Spleen (tissue), 11 donors: ENCODE measurements around the gene EHMT1. TPM values are rescaled to one million over a fixed set of nuclear protein-coding genes. Genes with fewer than 3 reads are reported as not detected.

Experiments
- DNase-seq: peaks from one replicate; pipeline ENCODE4 v3.0.0-alpha.2; 2020
- H3K27ac ChIP-seq, 8 donors: fragments of 200-600 bp; sonication (generic) in 7 of 8; 1 replicate in 4 of 8; 2 replicates in 4 of 8; pipeline versions ENCODE4 v1.5.0 to v1.8.0; 2016 to 2021; ENCODE audit warnings: inconsistent platforms in 4 of 8, mild to moderate bottlenecking in 4 of 8, moderate library complexity in 1 of 8
- H3K27me3 ChIP-seq, 7 donors: fragments of 200-600 bp; sonication (generic) in 6 of 7; replicated peaks in 1 of 7; 1 replicate in 4 of 7; 2 replicates in 3 of 7; pipeline versions ENCODE4 v1.5.0 to v1.8.0; 2016 to 2021; ENCODE audit warnings: inconsistent platforms in 3 of 7, mild to moderate bottlenecking in 1 of 7
- H3K36me3 ChIP-seq, 6 donors: fragments of 200-600 bp; sonication (generic) in 5 of 6; 1 replicate in 4 of 6; 2 replicates in 2 of 6; pipeline versions ENCODE4 v1.5.0 to v1.8.0; 2016 to 2021; ENCODE audit warnings: inconsistent platforms in 2 of 6
- H3K4me1 ChIP-seq, 6 donors: fragments of 200-600 bp; sonication (generic) in 5 of 6; 1 replicate in 3 of 6; 2 replicates in 3 of 6; pipeline versions ENCODE4 v1.5.0 to v1.8.0; 2016 to 2021; ENCODE audit warnings: inconsistent platforms in 3 of 6
- H3K4me3 ChIP-seq, 8 donors: fragments of 200-600 bp; sonication (generic) in 7 of 8; 1 replicate in 4 of 8; 2 replicates in 4 of 8; pipeline versions ENCODE4 v1.5.0 to v1.8.0; 2016 to 2021; ENCODE audit warnings: inconsistent platforms in 4 of 8, mild to moderate bottlenecking in 4 of 8, moderate library complexity in 2 of 8
- H3K9me3 ChIP-seq, 8 donors: fragments of 200-600 bp; sonication (generic) in 7 of 8; 1 replicate in 4 of 8; 2 replicates in 4 of 8; pipeline versions ENCODE4 v1.5.0 to v1.8.0; 2016 to 2021; ENCODE audit warnings: inconsistent platforms in 4 of 8
- CTCF ChIP-seq, 11 experiments: fragments of 200-600 bp in 7 of 11; fragments of 450-650 bp in 4 of 11; sonication (generic) in 4 of 11; IDR thresholded peaks in 8 of 11; conservative IDR thresholded peaks in 3 of 11; 1 replicate in 7 of 11; 2 replicates in 4 of 11; pipeline versions ENCODE4 v1.4.0 to v1.8.0; 2016 to 2021; ENCODE audit warnings: antibody characterized with exemption in 11 of 11, inconsistent platforms in 4 of 11, mild to moderate bottlenecking in 1 of 11
- POLR2A ChIP-seq, 3 donors: fragments of 450-650 bp; IDR thresholded peaks; one replicate each; pipeline ENCODE4 v1.5.1; 2017; ENCODE audit warnings: antibody characterized with exemption in 3 of 3, mild to moderate bottlenecking in 1 of 3
- POLR2AphosphoS5 ChIP-seq, 3 donors: sonication (generic); formaldehyde crosslinking; IDR thresholded peaks; one replicate each; pipeline ENCODE4 v1.5.1; 2017; ENCODE audit warnings: antibody characterized with exemption in 3 of 3
- WGBS, 5 donors: extraction: QIAGEN DNeasy Blood & Tissue Kit in 3 of 5; methylation state at CpG; one replicate each; pipeline versions ENCODE4 v1.1.5 to v1.1.7; 2013 to 2018; 5-methylcytosine and 5-hydroxymethylcytosine counted together
- intact Hi-C: fragments of 100-400 bp; cut with DNase I; formaldehyde crosslinking; loops from one replicate; pipeline ENCODE4 v1.15.0; 2023; ENCODE audit warnings: low total_unique reads
- polyA plus RNA-seq, 3 donors: library from polyadenylated mRNA; stranded (reverse); fragments of 200-250 nt; gene quantifications; one replicate each; pipeline ENCODE4 v1.2.1, GENCODE V29; 2013
- total RNA-seq, 7 donors: library from RNA; depleted of rRNA in 3 of 7; stranded (reverse); fragments of >200 nt in 3 of 7; fragmentation: NEBNext Ultra II Directional in 4 of 7; extraction: Animal tissue kit (Norgen Biotek cat#: 25700) in 4 of 7; gene quantifications; one replicate each; pipeline versions ENCODE4 v1.1.0 to v1.2.1, GENCODE V29; 2016 to 2021
- donor health status: healthy with polysubstance abuse.
- donor health status: DM: no; HTN: no; CAD: no; lungs with moderate emphysema.
- donor health status: DM: no; HTN: no; CAD: no.
- donor health status: Bipolar disorder and iron deficiency.
- donor health status: healthy.
- donor health status: DM: no; HTN: no; CAD: no.
- donor health status: DM: yes; HTN: yes; CAD: no.

Gene EHMT1
- total and polyA plus RNA-seq, 10 donors = 35.5 to 163 (median 122) TPM

GRCh38 chr9:137708590-137709284, 89.9 kb downstream of the EHMT1 start:
- intact Hi-C loops = no loop called here
- 87 to 95% (median 91%) methylated on average over 9 to 11 of the region's 11 CpGs for WGBS, 5 donors
- Histone ChIP-seq H3K4me3 (no peak overlapping the region), H3K36me3 (peaks cover 0 to 43% (median 13%) of the 10 kb centered on the region in 6 donors), H3K27ac (no peak overlapping the region), H3K4me1 (peaks cover 22 to 98% (median 52%) of the 10 kb centered on the region in 6 donors), H3K27me3 (no peaks in the 10 kb centered on the region), H3K9me3 (peaks cover 0 to 6% (median 3%) of the 10 kb centered on the region in 8 donors)
- TF ChIP-seq POLR2AphosphoS5 (IDR thresholded peaks at IDR 0.05) (no peak), CTCF (IDR thresholded peaks at IDR 0.05 in 8 of 11, conservative IDR thresholded peaks at IDR 0.05 in 3 of 11) (no peak), POLR2A (IDR thresholded peaks at IDR 0.05) (no peak)
- DNase-seq = no peak

GRCh38 chr9:137709411-137710101, 90.8 kb downstream of the EHMT1 start:
- H3K27me3 ChIP-seq = no peaks in the 10 kb centered on the region
- H3K36me3 ChIP-seq = peaks cover 0 to 51% (median 13%) of the 10 kb centered on the region in 6 donors
- peaks cover 18 to 97% (median 47%) of the 10 kb centered on the region in 6 donors for H3K4me1 ChIP-seq
- peaks cover 0 to 10% (median 3%) of the 10 kb centered on the region in 8 donors for H3K9me3 ChIP-seq
- H3K27ac ChIP-seq = no peak overlapping the region
- intact Hi-C loops = no loop called here
- DNase-seq = no peak
- no peak for TF ChIP-seq POLR2A (IDR thresholded peaks at IDR 0.05)
- TF ChIP-seq POLR2AphosphoS5 (IDR thresholded peaks at IDR 0.05) = no peak
- TF ChIP-seq CTCF (IDR thresholded peaks at IDR 0.05 in 8 of 11, conservative IDR thresholded peaks at IDR 0.05 in 3 of 11) = no peak
- no peak overlapping the region for H3K4me3 ChIP-seq
- 85 to 94% (median 89%) methylated on average over 13 to 14 of the region's 14 CpGs for WGBS, 5 donors

- H3K9me3 ChIP-seq = peaks cover 0 to 15% (median 4%) of the 10 kb centered on the region in 8 donors
- TF ChIP-seq POLR2A (IDR thresholded peaks at IDR 0.05) (no peak), POLR2AphosphoS5 (IDR thresholded peaks at IDR 0.05) (peak in 1 of 3 donors; percentile 18), CTCF (IDR thresholded peaks at IDR 0.05 in 8 of 11, conservative IDR thresholded peaks at IDR 0.05 in 3 of 11) (no peak)
- no peak overlapping the region for H3K4me3 ChIP-seq
- peaks cover 16 to 97% (median 40%) of the 10 kb centered on the region in 6 donors for H3K4me1 ChIP-seq
- WGBS, 5 donors = 75 to 90% (median 88%) methylated on average over 12 of the region's 12 CpGs
- H3K36me3 ChIP-seq = peaks cover 0 to 60% (median 13%) of the 10 kb centered on the region in 6 donors
- DNase-seq = no peak
- intact Hi-C loops = no loop called here
- no peak overlapping the region for H3K27ac ChIP-seq
- no peaks in the 10 kb centered on the region for H3K27me3 ChIP-seq
Observed at GRCh38 chr9:137710704-137711103, 91.9 kb downstream of the EHMT1 start.

GRCh38 chr9:137711678-137712105, 92.9 kb downstream of the EHMT1 start:
- no peak for TF ChIP-seq CTCF (IDR thresholded peaks at IDR 0.05 in 8 of 11, conservative IDR thresholded peaks at IDR 0.05 in 3 of 11)
- TF ChIP-seq POLR2AphosphoS5 (IDR thresholded peaks at IDR 0.05) = peak in 1 of 3 donors; percentile 60
- no peak for TF ChIP-seq POLR2A (IDR thresholded peaks at IDR 0.05)
- H3K27ac ChIP-seq = peak overlapping the region in 3 of 8 donors; percentile 24 to 53 (median 40)
- peaks cover 0 to 23% (median 7%) of the 10 kb centered on the region in 8 donors for H3K9me3 ChIP-seq
- H3K27me3 ChIP-seq = no peaks in the 10 kb centered on the region
- no peak overlapping the region for H3K4me3 ChIP-seq
- peaks cover 10 to 87% (median 30%) of the 10 kb centered on the region in 6 donors for H3K4me1 ChIP-seq
- WGBS, 5 donors = 89 to 97% (median 94%) methylated on average over 18 of the region's 18 CpGs
- intact Hi-C loops = no loop called here
- peaks cover 0 to 63% (median 15%) of the 10 kb centered on the region in 6 donors for H3K36me3 ChIP-seq
- DNase-seq = no peak
